NCI-H1092 treated with DMSO at 0.1 percent for 48 hours (cell line): Measurements from ENCODE around the gene SEC24D.

ENCODE experiments used
- DNase-seq: peaks from one replicate; lab custom pipeline; 2025; lab: John Stamatoyannopoulos, UW

The SEC24D gene

GRCh38 chr4:118774321-118774720 lies 61.6 kb downstream of the SEC24D start:
- no peak for DNase-seq

- no peak for DNase-seq
Observed at GRCh38 chr4:118773429-118773792, 62.5 kb downstream of the SEC24D start.

- DNase-seq, result no peak
Observed at GRCh38 chr4:118772767-118773428, 63.0 kb downstream of the SEC24D start.

- peak; percentile 64 for DNase-seq
Observed at GRCh38 chr4:118772081-118772766, 63.7 kb downstream of the SEC24D start.

GRCh38 chr4:118770741-118771187 lies 65.2 kb downstream of the SEC24D start:
- no peak for DNase-seq

- DNase-seq, result no peak
Observed at GRCh38 chr4:118769161-118769560, 66.8 kb downstream of the SEC24D start.

- no peak for DNase-seq
Observed at GRCh38 chr4:118767109-118767508, 68.8 kb downstream of the SEC24D start.

GRCh38 chr4:118765399-118765798 lies 70.5 kb downstream of the SEC24D start:
- no peak for DNase-seq

GRCh38 chr4:118762730-118763477 lies 73.0 kb downstream of the SEC24D start:
- DNase-seq, result no peak

GRCh38 chr4:118762155-118762554 lies 73.8 kb downstream of the SEC24D start:
- DNase-seq, result no peak

- no peak for DNase-seq
Observed at GRCh38 chr4:118761397-118762016, 74.4 kb downstream of the SEC24D start.

- no peak for DNase-seq
Observed at GRCh38 chr4:118760493-118760892, 75.4 kb downstream of the SEC24D start.

GRCh38 chr4:118760092-118760491 lies 75.8 kb downstream of the SEC24D start:
- DNase-seq, result no peak

GRCh38 chr4:118759481-118759880 lies 76.4 kb downstream of the SEC24D start:
- DNase-seq, result no peak

GRCh38 chr4:118758293-118758692 lies 77.6 kb downstream of the SEC24D start:
- no peak for DNase-seq

- peak; percentile 11 for DNase-seq
Observed at GRCh38 chr4:118757761-118758251, 78.1 kb downstream of the SEC24D start.

GRCh38 chr4:118756958-118757357 lies 79.0 kb downstream of the SEC24D start:
- no peak for DNase-seq

GRCh38 chr4:118756429-118756828 lies 79.5 kb downstream of the SEC24D start:
- DNase-seq, result no peak

- no peak for DNase-seq
Observed at GRCh38 chr4:118755438-118756226, 80.3 kb downstream of the SEC24D start.

- no peak for DNase-seq
Observed at GRCh38 chr4:118754890-118755289, 81.0 kb downstream of the SEC24D start.

GRCh38 chr4:118753685-118754084 lies 82.2 kb downstream of the SEC24D start:
- DNase-seq, result no peak

- DNase-seq, result no peak
Observed at GRCh38 chr4:118753096-118753495, 82.8 kb downstream of the SEC24D start.
